ENCODE data around the gene ABCC8.

The ABCC8 gene

GRCh38 chr11:17384002-17384511 lies 92.6 kb downstream of the ABCC8 start:
- DNase-seq, result no peak

GRCh38 chr11:17383461-17383860 lies 93.2 kb downstream of the ABCC8 start:
- DNase-seq, result no peak

- no peak for DNase-seq
Measured at GRCh38 chr11:17382046-17382728, 94.5 kb downstream of the ABCC8 start.

- no peak for DNase-seq
Measured at GRCh38 chr11:17381156-17381555, 95.5 kb downstream of the ABCC8 start.

- no peak for DNase-seq
Measured at GRCh38 chr11:17379383-17380180, 97.1 kb downstream of the ABCC8 start.

- DNase-seq, result no peak
Measured at GRCh38 chr11:17378655-17379054, 98.0 kb downstream of the ABCC8 start.

GRCh38 chr11:17376493-17376892 lies 100.2 kb downstream of the ABCC8 start:
- no peak for DNase-seq

GRCh38 chr11:17375547-17375946 lies 101.1 kb downstream of the ABCC8 start:
- no peak for DNase-seq

GRCh38 chr11:17371614-17372013 lies 105.0 kb downstream of the ABCC8 start:
- no peak for DNase-seq

GRCh38 chr11:17369684-17370243 lies 106.9 kb downstream of the ABCC8 start:
- no peak for DNase-seq

GRCh38 chr11:17369094-17369493 lies 107.6 kb downstream of the ABCC8 start:
- DNase-seq, result no peak

GRCh38 chr11:17368551-17368950 lies 108.1 kb downstream of the ABCC8 start:
- DNase-seq, result no peak

- no peak for DNase-seq
Measured at GRCh38 chr11:17366495-17366894, 110.2 kb downstream of the ABCC8 start.

- DNase-seq, result no peak
Measured at GRCh38 chr11:17354601-17354991, 122.0 kb downstream of the ABCC8 start.

GRCh38 chr11:17353821-17354600 lies 122.6 kb downstream of the ABCC8 start:
- DNase-seq, result no peak

GRCh38 chr11:17352950-17353820 lies 123.5 kb downstream of the ABCC8 start:
- DNase-seq, result no peak

- DNase-seq, result no peak
Measured at GRCh38 chr11:17351510-17352176, 125.0 kb downstream of the ABCC8 start, which contains the start of gene NCR3LG1. NCR3LG1 (plus strand) TSS chr11:17351800; CDS start chr11:17351970, 170 bp downstream.

- no peak for DNase-seq
Measured at GRCh38 chr11:17351172-17351509, 125.5 kb downstream of the ABCC8 start.

- no peak for DNase-seq
Measured at GRCh38 chr11:17350455-17351171, 126.0 kb downstream of the ABCC8 start.

- no peak for DNase-seq
Measured at GRCh38 chr11:17347676-17348075, 129.0 kb downstream of the ABCC8 start.

- no peak for DNase-seq
Measured at GRCh38 chr11:17343907-17344306, 132.7 kb downstream of the ABCC8 start.

All from cortex of kidney (tissue), 1 donor.